H1 (cell line): ENCODE measurements around the gene TM9SF2. TPM values are rescaled to one million over a fixed set of nuclear protein-coding genes. Genes with fewer than 3 reads are reported as not detected.

ENCODE experiments used
- PHF8 ChIP-seq: fragments of 200-600 bp; sonication (generic); conservative IDR thresholded peaks from 2 replicates; pipeline ENCODE4 v1.7.1; 2012; ENCODE audit warnings: low read depth, mild to moderate bottlenecking, inconsistent platforms, low read length, moderate library complexity
- SIN3A ChIP-seq, 2 experiments: IDR thresholded peaks in 1 of 2; conservative IDR thresholded peaks in 1 of 2; 2 replicates each; pipeline ENCODE4 v1.6.1; 2011 to 2012; ENCODE audit warnings: low read length in 2 of 2, improper control_type of control experiment in 1 of 2, low read depth in 1 of 2, mild to moderate bottlenecking in 1 of 2
- polyA plus RNA-seq, 7 experiments: library from polyadenylated mRNA; depleted of rRNA in 3 of 7; stranded (reverse) in 5 of 7; unstranded in 2 of 7; fragments of >200 nt in 5 of 7; fragments of 200-250 nt in 2 of 7; gene quantifications; 1 replicate in 5 of 7; 2 replicates in 1 of 7; 4 replicates in 1 of 7; pipeline versions ENCODE4 v1.2.1 to v1.2.3, GENCODE V29; 2011 to 2013; ENCODE audit warnings: missing spikeins in 2 of 7, mixed read lengths in 2 of 7
- total RNA-seq: library from RNA; stranded (reverse); fragmentation: NEBNext Ultra II Directional; extraction: Animal tissue kit (Norgen Biotek cat#: 25700); gene quantifications from 2 replicates; pipeline ENCODE4 v1.2.1, GENCODE V29; 2021
- TF ChIP-seq, protein P1 (sequence below): fragments of 300-600 bp; sonication (generic); IDR thresholded peaks from 2 replicates; pipeline ENCODE4 v1.7.1; 2012; ENCODE audit warnings: low read length, moderate library complexity, mild to moderate bottlenecking, inconsistent platforms; ENCODE audit not compliant: insufficient replicate concordance

Gene TM9SF2
- total and polyA plus RNA-seq, 2 of the 8 experiments (the other 6 are each of a cell fraction or from before 2014, with no cell fraction given), result 68.0 to 101 TPM

DNA sequence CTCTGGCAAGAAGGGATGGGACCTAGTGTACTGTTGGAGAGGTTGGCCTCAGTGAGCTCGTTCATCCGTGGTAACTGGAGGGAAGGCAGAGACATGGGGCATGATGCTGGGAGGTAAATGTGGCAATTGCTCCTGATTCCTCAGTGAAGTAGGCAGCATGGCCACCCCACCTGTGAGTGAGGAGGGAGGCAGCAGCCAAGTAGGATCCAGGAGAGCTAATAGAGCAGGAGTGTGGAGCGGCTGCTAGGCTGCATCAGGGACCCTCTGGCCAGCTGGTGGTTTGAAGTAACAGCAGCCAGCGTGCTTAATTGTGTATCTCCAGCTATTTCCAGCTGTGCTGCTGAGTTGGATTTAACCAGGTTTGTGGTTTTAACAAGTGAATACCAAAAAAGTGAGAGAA is 24.7 kb downstream of the TM9SF2 start (continued):
- TF ChIP-seq, protein P1, sequence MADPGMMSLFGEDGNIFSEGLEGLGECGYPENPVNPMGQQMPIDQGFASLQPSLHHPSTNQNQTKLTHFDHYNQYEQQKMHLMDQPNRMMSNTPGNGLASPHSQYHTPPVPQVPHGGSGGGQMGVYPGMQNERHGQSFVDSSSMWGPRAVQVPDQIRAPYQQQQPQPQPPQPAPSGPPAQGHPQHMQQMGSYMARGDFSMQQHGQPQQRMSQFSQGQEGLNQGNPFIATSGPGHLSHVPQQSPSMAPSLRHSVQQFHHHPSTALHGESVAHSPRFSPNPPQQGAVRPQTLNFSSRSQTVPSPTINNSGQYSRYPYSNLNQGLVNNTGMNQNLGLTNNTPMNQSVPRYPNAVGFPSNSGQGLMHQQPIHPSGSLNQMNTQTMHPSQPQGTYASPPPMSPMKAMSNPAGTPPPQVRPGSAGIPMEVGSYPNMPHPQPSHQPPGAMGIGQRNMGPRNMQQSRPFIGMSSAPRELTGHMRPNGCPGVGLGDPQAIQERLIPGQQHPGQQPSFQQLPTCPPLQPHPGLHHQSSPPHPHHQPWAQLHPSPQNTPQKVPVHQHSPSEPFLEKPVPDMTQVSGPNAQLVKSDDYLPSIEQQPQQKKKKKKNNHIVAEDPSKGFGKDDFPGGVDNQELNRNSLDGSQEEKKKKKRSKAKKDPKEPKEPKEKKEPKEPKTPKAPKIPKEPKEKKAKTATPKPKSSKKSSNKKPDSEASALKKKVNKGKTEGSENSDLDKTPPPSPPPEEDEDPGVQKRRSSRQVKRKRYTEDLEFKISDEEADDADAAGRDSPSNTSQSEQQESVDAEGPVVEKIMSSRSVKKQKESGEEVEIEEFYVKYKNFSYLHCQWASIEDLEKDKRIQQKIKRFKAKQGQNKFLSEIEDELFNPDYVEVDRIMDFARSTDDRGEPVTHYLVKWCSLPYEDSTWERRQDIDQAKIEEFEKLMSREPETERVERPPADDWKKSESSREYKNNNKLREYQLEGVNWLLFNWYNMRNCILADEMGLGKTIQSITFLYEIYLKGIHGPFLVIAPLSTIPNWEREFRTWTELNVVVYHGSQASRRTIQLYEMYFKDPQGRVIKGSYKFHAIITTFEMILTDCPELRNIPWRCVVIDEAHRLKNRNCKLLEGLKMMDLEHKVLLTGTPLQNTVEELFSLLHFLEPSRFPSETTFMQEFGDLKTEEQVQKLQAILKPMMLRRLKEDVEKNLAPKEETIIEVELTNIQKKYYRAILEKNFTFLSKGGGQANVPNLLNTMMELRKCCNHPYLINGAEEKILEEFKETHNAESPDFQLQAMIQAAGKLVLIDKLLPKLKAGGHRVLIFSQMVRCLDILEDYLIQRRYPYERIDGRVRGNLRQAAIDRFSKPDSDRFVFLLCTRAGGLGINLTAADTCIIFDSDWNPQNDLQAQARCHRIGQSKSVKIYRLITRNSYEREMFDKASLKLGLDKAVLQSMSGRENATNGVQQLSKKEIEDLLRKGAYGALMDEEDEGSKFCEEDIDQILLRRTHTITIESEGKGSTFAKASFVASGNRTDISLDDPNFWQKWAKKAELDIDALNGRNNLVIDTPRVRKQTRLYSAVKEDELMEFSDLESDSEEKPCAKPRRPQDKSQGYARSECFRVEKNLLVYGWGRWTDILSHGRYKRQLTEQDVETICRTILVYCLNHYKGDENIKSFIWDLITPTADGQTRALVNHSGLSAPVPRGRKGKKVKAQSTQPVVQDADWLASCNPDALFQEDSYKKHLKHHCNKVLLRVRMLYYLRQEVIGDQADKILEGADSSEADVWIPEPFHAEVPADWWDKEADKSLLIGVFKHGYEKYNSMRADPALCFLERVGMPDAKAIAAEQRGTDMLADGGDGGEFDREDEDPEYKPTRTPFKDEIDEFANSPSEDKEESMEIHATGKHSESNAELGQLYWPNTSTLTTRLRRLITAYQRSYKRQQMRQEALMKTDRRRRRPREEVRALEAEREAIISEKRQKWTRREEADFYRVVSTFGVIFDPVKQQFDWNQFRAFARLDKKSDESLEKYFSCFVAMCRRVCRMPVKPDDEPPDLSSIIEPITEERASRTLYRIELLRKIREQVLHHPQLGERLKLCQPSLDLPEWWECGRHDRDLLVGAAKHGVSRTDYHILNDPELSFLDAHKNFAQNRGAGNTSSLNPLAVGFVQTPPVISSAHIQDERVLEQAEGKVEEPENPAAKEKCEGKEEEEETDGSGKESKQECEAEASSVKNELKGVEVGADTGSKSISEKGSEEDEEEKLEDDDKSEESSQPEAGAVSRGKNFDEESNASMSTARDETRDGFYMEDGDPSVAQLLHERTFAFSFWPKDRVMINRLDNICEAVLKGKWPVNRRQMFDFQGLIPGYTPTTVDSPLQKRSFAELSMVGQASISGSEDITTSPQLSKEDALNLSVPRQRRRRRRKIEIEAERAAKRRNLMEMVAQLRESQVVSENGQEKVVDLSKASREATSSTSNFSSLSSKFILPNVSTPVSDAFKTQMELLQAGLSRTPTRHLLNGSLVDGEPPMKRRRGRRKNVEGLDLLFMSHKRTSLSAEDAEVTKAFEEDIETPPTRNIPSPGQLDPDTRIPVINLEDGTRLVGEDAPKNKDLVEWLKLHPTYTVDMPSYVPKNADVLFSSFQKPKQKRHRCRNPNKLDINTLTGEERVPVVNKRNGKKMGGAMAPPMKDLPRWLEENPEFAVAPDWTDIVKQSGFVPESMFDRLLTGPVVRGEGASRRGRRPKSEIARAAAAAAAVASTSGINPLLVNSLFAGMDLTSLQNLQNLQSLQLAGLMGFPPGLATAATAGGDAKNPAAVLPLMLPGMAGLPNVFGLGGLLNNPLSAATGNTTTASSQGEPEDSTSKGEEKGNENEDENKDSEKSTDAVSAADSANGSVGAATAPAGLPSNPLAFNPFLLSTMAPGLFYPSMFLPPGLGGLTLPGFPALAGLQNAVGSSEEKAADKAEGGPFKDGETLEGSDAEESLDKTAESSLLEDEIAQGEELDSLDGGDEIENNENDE, result no peak
- TF ChIP-seq SIN3A (conservative IDR thresholded peaks at IDR 0.05 in 1 of 2, IDR thresholded peaks at IDR 0.05 in 1 of 2; ENCODE audit: low read depth in 1 of 2, low read length in 2 of 2), result no peak
- no peak for TF ChIP-seq PHF8
